GM19238 (cell line): ENCODE measurements around the gene LMNA.
"Not testable (repeated sequence)": the region's sequence is repeated elsewhere in the genome, so short reads cannot be mapped to it uniquely, and the experiment has no call there.

Source experiments
- DNase-seq: peaks from one replicate; pipeline ENCODE4 v3.0.0; 2011; ENCODE audit warnings: low spot score; ENCODE audit not compliant: insufficient read length

Gene LMNA

DNA sequence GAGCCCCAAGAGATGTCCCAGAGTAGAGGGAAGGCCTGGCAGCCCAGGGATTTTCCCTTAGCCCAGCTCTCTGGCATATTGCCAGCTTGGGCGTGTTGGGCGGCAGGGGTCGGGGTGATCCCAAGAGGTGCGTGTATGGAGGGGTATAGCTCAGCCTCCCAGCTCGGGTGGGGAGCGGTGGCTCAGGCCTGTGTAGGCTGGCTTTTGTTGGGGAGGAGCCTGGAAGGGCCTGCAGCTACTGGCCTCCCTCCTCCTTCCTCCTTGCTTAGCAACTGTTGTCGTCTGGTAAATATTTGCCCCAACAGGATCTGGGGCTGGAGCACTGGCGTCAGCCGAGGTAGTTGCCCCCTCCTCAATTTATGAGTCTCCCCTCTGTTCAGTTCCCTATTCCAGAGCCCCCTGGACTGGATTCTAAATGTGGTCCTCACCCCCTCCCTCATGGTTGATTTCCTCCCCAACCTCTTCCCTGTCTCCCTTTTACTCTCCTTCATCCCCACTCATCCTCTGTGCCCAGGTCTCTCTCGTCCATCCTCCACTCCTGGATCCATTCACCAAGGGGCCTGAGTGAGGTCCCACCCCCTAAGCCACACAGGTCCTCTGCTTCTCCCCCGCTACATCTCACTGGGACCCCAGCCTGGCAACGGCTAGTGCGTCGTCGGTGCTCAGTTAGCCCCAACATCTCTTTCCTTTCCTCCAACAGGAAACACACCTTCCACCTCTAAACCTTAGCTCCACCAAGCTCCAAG lies 10.3 kb upstream of the LMNA start:
- no peak for DNase-seq

DNA sequence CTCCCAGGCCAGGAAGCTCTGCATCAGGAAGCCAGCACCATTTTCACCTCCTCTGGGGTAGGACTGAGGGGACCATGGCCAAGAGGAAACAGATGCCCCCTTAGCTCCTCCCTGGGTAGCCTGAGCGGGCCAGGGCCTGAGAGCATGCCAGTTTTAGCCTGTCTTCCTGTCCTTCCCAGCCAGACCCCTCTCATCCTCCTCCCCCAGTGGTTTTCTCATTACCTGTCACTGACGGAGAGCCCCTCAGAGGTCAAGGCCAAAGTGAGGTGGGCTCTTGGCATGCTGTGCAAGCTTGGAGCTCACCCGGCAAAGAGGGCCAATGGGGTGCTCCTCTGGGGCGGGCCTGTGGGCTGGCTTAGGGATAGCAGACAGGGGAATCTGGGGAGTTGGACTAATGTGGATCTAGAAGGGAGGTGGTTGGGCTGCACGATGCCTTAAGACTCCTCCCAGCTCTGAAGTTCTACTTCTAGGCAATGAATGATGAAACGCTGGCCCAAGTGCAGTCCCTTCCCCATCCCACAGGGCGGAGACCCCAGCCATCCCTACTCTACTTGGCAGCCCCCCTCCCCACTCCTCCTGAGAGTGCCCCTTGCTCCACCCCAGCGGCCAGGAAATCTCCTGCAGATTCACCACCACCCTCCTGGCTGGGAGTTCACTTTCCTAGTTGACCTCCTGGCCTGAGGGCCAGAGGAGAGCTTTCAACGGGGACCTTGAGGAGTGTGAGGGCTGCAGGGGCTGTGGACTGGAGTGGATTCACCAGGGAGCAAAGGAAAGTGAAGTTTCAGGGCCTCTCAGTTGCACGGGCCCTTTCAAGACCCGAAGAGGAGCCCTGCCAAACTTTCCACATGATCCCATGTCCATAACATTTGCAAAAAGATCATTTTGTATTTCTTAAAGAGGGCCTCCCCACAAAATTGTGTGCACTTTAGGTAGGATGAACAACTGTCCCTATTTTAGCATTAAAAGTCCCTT lies 9.4 kb upstream of the LMNA start:
- DNase-seq: no peak

DNA sequence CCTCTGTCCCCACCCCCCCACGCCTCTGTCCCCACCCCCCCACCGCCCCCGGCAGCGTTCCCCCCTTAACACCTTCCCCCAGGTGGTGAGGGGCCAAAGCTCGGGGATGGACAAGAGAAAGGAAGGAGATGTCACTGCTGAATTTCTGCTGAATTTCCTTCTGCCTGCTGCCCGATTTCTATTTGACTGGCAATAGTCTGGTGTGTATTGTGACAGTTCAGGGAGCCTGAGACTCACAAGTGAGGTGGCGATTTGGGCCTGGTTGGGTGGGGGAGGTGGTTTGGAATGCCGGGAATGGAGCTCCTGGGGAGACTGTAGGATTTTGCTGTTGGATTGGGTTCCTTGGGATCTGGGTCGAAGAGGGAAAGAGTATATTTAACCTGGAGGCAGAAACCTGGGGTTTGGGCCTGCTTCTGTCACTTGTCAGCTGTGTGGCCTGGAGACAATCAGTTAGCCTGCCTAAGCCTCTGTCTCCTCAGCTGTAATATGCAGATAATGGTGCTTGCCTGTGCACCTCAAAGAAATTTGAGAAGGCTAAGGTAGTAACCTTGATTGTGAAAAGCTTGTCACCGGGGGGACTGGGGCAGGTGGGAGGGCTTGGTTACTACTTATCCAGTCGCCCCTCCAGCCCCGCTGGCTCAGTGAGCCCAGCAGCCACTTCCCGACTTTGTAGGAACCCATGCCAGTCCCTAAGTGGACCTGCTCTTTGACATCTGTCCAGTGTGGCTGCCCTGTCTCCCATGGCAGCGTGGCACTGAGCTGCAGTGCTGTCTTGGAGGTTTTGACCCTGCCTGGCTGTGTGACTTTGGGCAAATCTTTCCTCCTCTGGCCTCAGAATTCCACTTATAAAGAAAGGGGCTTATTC lies 7.7 kb upstream of the LMNA start:
- DNase-seq: no peak

DNA sequence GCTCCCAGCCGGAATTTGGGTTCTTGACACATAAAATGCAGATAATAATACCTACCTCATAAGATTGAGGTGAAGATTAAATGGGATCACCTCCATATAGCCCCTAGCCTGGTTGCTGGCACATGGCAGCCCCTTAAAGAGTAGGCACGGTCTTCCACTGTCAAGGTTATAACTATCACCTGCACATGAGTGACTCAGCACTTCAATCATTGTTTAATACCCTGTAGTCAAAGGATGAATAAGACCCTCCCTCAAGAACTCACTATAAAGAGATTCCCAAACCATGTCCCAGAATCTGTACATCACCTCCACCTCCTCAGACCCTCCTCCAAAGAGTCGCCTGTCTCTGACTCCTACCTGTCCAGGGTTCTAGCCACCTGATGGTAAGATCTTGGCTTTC lies 6.5 kb upstream of the LMNA start:
- DNase-seq: no peak

DNA sequence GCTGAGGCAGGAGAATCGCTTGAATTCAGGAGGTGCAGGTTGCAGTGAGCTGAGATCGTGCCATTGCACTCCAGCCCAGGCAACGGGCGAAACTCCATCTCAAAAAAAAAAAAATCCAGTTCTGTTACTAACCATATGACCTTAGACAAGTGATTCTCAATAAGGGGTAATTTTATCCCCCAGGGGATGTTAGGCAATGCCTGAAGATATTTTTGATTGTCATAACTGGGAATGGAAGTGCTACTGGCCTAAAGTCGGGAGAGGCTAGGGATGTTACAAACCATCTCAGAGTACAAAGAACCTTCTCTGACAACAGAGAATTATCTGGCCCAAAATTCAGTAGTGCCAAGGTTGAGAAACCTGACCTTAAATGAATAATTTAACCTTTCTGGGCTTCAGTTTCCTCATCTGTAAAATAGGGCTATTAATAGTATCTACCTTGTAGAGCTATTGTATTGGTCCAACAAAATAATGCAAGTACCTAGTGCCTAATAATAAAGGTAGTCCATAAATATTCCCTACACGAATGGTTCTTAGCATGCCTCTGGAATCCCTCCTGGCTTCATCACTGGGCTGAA lies 5.8 kb upstream of the LMNA start:
- DNase-seq: no peak

DNA sequence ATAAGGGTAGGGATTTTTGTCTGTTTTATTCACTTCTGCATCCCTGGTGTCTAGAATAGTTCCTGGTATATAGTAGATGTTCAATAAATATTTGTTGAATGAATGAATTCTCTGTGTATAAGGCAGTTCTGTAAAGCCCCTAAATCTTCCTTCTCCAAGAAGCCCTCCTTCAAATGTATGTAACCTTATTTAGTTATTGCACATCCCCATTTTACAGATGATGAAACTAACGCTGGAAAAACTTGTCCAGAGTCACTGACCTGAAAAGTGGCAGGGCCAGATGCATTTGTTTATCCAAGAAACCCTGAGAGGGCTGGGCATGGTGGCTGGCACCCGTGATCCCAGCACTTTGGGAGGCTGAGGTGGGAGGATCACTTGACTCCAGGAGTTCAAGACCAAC lies 4.3 kb upstream of the LMNA start:
- no peak for DNase-seq

DNA sequence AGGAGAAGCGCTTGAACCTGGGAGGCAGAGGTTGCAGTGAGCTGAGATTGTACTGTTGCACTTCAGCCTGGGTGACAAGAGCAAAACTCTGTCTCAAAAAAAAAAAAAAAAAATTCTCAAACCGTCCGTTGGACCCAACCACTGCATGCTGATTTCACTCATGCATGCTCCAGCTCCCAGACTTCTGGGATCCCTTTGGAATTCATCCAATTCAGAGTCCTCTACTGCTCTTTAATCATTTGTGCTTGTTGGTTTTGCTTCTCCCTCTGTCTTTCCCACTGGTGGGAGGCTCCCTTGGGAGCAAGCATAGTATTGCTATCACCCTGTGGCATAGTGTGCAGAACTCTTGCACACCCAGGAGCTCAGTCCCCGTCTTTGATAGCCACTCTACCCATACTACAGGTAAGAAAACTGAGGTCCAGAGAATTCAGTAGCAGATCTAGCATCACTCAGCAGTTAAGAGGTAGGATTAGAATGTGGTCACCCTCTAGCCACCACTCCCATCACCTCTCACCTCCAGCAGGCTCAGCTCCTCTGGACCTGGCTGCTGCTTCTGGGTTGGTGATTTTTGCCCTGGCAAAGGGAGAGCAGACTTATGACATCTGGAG lies 3.1 kb upstream of the LMNA start:
- DNase-seq: no peak

DNA sequence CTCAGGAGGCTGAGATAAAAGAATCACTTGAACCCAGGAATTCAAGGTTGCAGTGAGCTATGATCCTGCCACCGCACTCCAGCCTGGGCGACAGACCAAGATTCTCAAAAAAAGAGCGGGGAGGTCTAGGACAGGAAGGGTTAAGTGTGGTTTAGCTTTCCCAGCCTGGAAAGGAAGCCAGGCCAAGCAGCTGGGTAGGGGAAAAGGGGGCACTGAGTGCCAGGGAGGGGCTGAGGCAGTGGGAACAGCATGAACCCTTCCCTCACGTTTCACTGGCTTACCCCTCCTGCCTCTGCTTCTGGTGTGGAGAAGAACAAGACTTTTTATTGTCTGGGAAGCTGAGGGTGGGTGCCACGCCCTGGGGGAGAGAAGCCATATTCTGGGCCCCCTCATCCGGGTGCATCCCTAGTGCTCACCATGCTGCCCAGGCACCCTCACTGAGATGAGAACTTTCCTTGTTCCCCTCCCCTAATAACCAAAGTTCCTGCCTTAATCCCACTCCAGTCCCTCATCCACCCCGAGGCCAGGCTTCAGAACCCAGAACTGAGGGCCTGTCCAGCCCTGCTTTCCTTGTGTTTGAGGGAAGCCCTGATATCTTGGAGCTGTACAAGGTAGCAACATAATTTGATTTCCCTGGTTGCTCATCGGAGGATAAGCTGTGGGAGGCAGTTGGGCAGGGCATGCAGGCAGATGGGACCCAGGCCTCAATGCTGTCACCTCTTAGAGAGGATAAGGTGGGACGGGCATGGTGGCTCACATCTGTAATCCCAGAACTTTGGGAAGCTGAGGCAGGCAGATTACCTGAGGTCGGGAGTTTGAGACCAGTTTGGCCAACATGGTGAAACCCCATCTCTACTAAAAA lies 2.0 kb upstream of the LMNA start:
- no peak for DNase-seq

DNA sequence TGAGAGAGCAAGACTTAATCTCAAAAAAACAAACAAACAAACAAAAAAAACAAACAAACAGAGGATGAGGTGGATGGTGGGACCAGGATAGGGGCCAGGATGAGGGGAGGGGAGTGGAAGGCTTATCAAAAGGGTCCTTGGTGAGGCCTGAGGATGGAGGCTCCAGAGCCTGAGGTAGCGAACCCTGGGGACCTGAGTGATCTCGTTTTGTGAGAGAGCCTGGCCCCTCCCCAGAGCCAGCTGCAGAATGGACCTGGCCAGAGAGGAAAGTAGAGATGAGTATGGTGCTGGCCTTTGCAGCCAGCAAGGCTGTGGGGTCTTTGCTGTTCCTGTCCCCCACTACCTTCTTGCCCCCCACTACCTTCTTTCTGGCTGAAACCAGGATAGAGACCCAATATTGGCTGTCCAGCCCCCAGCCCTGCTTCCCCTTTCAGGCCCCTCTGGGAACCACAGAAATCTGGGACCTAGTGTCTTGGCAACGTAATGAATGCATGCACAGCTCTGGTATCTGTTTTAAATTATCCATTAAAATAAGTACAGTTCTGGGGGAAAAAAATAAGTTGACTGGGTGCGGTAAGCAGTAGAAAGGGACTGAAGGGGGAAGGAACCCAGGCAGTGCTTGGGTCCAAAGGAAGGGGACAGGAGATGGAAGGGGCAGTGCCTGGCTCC lies 1.1 kb upstream of the LMNA start:
- DNase-seq: no peak

DNA sequence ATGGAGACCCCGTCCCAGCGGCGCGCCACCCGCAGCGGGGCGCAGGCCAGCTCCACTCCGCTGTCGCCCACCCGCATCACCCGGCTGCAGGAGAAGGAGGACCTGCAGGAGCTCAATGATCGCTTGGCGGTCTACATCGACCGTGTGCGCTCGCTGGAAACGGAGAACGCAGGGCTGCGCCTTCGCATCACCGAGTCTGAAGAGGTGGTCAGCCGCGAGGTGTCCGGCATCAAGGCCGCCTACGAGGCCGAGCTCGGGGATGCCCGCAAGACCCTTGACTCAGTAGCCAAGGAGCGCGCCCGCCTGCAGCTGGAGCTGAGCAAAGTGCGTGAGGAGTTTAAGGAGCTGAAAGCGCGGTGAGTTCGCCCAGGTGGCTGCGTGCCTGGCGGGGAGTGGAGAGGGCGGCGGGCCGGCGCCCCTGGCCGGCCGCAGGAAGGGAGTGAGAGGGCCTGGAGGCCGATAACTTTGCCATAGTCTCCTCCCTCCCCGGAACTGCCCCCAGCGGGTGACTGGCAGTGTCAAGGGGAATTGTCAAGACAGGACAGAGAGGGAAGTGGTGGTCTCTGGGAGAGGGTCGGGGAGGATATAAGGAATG lies 505 bp downstream of the LMNA start:
- no peak for DNase-seq

DNA sequence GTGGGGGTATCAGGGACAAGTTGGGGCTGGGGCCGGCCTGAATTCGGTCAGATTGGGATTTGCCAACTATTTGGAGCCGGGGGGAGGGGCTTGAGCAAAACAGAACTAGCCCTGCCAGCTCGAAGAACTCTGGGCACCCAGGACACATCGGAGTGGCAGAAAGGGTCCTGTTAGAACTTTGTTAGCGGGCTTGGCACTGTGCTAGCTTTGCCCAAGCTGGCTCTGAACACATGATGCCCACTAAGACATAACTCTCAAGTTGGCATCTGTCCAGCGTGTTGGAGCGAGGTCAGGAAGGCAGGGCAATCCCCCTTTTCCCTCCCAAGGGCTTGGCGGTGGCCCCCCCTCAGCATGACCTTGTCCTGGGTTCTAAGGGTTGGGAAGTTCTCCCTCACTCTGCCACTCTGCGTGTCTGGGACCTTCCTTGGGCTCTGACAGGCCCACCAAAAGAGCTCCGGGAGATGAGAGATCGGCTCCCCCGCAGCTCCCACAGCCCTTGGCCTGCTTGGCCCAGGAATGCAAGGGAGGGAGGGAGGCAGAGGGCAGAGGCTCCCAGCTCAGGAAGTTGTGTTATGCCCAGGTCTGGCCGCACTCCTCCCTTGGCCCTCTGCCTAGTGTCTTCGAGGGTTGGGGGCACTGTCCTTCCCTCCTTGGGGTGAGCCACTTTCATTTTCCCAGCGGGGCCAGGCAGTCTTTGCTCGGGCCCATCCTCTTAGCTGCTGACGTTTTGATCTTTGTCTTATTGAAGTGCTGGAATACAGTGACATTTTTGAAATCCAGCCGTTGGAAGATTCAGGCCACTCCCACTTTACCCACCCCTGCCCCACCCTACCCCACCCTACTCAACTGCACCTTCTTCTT lies 1.2 kb downstream of the LMNA start:
- no peak for DNase-seq

DNA sequence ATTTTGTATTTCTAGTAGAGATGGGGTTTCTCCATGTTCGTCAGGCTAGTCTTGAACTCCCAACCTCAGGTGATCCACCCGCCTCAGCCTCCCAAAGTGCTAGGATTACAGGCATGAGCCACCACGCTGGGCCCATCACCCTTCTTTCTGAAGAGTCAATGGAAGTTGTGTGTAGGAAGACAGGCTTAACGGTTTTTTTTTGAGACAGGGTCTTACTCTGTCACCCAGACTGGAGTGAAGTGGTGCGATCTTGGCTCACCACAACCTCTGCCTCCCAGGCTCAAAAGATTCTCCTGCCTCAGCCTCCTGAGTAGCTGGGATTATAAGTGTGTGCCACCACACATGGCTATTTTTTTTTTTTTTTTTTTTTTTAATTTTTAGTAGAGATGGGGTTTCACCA lies 2.2 kb downstream of the LMNA start:
- not testable (repeated sequence) for DNase-seq

DNA sequence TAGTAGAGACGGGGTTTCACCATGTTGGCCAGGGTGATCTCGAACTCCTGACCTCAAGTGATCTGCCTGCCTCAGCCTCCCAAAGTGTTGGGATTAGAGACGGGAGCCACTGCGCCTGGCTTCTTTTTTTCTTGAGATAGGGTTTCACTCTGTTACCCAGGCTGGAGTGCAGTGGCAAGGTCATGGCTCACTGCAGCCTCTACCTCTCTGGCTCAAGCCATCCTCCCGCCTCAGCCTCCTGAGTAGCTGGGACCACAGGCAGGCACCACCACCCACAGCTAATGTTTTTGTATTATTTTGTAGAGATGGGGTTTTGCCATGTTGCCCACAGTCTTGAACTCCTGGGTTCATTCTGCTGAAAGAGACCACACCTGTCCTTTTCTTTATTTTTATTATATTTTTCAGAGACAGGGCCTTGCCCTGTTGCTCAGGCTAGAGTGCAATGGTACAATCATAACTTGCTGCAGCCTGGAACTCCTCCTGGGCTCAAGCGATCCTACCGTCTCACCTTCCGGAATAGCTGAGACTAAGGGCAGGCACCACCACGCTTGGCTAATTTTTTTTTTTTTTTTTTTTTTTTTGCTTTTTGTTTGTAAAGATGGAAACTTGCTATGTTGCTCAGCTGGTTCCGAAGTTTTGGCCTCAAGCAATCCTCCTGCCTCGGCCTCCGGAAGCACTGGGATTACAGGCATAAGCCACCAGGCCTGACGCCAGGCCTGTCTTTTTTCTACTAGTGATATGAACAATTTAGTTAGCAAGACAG lies 3.1 kb downstream of the LMNA start:
- DNase-seq: no peak

DNA sequence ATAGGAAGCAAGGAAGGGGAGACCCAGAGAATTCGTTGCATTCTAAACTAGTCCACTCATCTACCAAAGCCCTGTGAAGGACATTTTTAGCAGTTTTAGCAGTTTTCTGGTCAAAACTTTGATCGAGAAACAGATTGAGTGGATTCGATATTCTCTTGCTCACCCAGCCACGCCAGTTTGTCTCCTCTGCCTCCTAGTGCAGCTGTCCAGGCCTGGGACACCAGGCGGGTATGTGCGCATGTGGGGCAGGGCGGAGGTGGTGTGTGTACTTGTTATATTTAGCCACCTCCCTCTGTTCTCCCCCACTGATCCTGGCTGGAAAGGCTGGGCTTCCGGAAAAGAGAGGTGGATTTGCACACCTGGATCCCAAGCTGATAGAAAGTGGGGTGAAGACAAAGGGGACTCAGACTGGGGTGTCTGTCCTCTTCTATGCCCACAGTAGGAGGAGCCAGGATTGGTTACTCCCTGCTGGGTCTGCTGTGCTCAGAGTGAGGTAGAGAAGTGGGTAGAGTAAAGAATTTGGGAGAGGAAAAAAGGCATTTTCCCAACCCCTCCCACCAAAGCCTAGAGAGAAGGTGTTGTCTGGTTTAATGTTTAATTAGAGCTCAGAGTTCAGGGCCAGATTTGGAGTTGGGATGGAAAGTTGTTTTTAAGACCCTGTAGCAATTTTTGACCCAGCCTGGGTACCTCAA lies 3.8 kb downstream of the LMNA start:
- DNase-seq: no peak

DNA sequence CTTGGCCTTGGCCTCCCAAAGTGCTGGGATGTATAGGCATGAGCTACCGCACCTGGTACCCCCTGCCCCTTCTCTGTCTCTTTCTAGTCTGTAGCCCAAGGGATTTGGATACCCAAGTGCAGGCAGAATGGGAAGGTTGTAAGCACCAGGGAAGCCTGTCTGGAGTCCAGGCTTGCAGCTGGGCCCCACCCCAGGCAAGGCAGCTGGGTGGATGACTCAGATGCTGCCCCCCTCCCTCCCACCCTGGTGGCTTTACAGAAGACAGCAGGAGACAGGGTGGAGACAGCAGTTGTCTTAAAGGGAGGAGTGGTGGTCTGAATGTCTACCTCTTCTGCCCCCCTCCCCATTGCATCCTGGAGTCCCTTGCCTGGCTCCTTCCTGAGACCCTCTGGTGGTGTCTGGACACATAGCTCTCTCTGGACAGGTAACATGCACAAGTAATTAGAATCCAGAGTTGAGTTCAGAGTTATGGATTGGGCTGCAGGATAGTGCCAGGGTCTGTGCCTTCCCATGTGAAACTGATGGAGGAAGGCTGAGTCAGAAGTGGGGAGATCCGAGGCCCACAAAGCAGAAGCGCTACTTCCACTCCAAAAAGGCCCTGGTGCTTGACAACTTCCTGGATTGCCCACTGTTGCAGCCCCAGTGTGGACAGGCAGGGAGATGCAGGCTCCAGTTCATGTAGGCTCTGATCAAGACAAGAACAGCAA lies 5.1 kb downstream of the LMNA start:
- no peak for DNase-seq

DNA sequence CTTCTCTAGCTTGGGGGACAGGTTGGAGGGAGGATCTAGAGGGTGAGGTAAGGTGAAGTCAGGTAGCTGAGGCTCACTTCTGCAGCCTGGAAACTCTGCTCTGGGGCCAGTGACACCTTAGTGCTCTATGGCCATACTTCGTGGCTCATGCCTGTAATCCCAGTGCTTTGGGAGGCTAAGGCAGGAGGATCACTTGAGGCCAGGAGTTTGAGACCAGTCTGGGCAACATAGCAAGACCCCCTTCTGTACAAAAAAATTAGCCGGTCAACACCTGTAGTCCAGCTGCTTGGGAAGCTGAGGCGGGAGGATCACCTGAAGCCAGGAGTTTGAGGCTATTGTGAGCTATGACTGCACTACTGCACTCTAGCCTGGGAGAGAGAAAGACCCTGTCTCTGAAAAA lies 5.8 kb downstream of the LMNA start:
- no peak for DNase-seq
